BJ (cell line): ENCODE measurements around the gene LOXHD1. TPM values are rescaled to one million over a fixed set of nuclear protein-coding genes. Genes with fewer than 3 reads are reported as not detected.

Experiments
- CTCF ChIA-PET: fragments of 350-600 bp; formaldehyde crosslinking; extraction: SDS; loops from one replicate; lab custom pipeline; 2021; ENCODE audit warnings: antibody characterized with exemption, inconsistent platforms; lab: Yijun Ruan, JAX
- POLR2A ChIA-PET: fragments of 300-600 bp; sonication (Branson Sonifier 250); formaldehyde crosslinking; extraction: SDS; loops from one replicate; lab custom pipeline; 2021; ENCODE audit warnings: antibody characterized with exemption; lab: Charles Lee
- DNase-seq: peaks from one replicate; pipeline ENCODE4 v3.0.0-alpha.2; 2011; ENCODE audit warnings: low read depth
- H3K27me3 ChIP-seq: 2 replicates; pipeline ENCODE4 v1.6.0; 2011; ENCODE audit warnings: low read length; ENCODE audit not compliant: control insufficient read depth, insufficient read depth
- H3K36me3 ChIP-seq: 2 replicates; pipeline ENCODE4 v1.5.1; 2011; ENCODE audit warnings: low read length; ENCODE audit not compliant: control insufficient read depth, insufficient read depth
- H3K4me3 ChIP-seq: 2 replicates; pipeline ENCODE4 v1.5.1; 2011; ENCODE audit warnings: low read depth, mild to moderate bottlenecking, control low read depth, low read length
- polyA plus RNA-seq: library from polyadenylated mRNA; depleted of rRNA; stranded (reverse); fragments of >200 nt; gene quantifications from 2 replicates; pipeline ENCODE4 v1.2.3, GENCODE V29; 2011
- TF ChIP-seq, protein P1 (sequence below): IDR thresholded peaks from 2 replicates; pipeline ENCODE4 v1.5.1; 2011; ENCODE audit warnings: low read depth, mild to moderate bottlenecking, control low read depth, inconsistent platforms, low read length, moderate library complexity; ENCODE audit not compliant: insufficient read depth

Gene LOXHD1
- polyA plus RNA-seq, 1 experiment = not detected

DNA sequence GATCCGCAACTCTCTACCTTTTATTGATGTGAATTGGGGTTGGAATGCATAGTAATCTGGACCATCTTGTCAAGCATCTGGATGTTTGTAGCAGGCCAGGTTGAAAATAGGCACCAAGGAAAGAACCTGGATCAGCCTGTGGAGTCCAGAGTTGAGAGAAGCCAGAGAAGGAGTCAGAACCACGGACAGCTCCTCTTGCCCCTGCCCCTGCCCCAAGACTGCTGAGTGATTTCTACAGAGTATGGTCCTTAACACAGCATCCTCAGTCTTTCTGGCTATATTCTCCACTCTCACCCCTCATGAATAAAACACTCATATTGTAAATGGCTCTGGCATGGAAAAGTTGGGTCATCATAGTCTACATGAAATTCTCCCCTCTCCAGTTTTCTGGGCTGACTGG is 154.6 kb downstream of the LOXHD1 start:
- DNase-seq = no peak
- Histone ChIP-seq H3K27me3 (no peaks in the 10 kb centered on the region), H3K4me3 (no peak overlapping the region), H3K36me3 (no peaks in the 10 kb centered on the region)
- POLR2A ChIA-PET = no interaction called here
- CTCF ChIA-PET = no interaction called here
- TF ChIP-seq, protein P1, sequence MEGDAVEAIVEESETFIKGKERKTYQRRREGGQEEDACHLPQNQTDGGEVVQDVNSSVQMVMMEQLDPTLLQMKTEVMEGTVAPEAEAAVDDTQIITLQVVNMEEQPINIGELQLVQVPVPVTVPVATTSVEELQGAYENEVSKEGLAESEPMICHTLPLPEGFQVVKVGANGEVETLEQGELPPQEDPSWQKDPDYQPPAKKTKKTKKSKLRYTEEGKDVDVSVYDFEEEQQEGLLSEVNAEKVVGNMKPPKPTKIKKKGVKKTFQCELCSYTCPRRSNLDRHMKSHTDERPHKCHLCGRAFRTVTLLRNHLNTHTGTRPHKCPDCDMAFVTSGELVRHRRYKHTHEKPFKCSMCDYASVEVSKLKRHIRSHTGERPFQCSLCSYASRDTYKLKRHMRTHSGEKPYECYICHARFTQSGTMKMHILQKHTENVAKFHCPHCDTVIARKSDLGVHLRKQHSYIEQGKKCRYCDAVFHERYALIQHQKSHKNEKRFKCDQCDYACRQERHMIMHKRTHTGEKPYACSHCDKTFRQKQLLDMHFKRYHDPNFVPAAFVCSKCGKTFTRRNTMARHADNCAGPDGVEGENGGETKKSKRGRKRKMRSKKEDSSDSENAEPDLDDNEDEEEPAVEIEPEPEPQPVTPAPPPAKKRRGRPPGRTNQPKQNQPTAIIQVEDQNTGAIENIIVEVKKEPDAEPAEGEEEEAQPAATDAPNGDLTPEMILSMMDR = no peak

DNA sequence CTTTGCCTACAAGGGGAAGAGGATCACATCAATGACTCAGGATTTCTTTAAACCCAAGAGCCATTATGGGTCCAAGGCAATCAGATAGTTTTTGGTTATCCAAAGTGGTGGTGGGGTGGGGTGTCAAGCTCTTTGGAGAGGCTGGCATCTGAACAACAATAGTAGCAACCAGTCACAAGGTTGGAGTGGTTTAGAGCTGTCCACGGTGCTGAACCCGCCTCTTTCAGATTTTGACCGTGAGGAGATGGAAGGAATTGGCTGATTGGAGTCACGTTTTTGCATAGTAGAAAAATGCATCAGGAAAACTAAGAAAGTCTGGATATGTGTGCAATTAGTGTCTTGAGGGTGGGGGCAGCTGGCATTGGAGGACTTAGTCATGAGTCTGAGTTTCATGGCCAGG is 159.9 kb downstream of the LOXHD1 start:
- TF ChIP-seq, protein P1 = no peak
- ChIA-PET CTCF (interaction anchor here (0.6 kb wide), 1 partner anchor 19 kb away, joined by 4 read pairs; no protein-coding TSS in a partner anchor), POLR2A (no interaction called here)
- Histone ChIP-seq H3K4me3 (no peak overlapping the region), H3K27me3 (no peaks in the 10 kb centered on the region), H3K36me3 (no peaks in the 10 kb centered on the region)
- no peak for DNase-seq

DNA sequence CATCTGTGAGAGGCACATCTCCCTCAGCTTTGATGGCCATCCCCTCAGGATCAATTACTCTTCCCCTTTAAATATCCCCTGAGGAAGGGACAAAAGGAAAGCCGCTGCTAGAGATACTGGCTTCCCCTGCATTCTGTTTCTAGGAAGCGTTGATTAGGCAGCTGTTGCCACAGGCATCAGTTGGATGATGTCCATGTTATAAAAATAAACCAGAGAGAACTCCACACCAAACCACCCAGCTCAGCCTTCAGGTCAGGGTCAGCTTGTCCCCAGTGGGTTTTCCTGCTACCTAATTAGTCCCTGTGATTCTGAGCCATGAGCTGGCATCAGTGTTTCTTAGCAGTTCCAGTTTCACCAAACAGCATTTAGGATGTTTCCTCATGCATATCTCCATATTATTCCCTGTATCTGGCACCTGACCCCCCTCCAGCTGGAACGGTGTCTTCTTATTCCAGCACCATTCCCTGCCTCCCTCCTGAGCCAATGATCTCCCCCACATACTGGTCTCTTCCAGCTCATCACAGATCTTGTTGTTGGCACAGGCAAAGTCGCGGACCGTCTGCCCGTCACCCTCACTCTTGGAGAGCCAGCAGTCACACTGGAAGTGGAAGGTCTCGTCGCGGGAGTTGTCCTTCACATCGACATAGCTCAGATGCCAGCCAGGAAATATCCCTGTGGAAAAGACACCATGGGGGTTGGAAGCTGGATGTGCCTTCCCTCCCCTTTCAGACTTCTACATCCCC is 168.4 kb downstream of the LOXHD1 start:
- DNase-seq = no peak
- ChIA-PET CTCF (interaction anchor here (0.7 to 1.5 kb wide), 4 partner anchors 10 to 315 kb away, joined by 3 to 4 read pairs (median 4); a partner anchor contains a TSS), POLR2A (no interaction called here)
- H3K36me3 ChIP-seq = no peaks in the 10 kb centered on the region
- H3K27me3 ChIP-seq = peaks cover 3% of the 10 kb centered on the region
- TF ChIP-seq, protein P1 = no peak
- H3K4me3 ChIP-seq = no peak overlapping the region

DNA sequence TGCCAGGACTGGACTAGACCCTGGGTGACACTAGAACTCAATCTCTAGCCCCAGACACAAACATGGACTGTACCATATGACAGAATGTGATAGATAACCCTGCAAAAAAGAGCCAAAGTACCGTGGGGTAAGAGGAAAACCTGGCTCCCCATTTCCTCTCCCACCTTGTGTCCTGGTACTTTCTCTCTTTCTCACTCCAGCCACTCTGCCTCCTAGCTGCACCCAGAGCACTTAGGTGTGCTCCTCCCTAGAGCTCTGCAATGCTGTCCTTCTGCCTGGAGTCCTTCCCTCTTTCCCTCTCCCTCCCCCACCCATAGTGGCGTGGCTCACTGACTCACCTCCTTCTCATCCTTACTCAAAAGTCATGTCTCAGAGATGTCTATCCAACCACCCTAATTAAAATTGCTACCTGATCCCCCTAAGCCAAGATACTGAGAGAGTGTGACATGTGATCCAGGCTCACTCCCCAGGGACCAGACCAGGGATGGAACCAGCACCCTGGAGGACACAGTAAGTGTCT is 171.3 kb downstream of the LOXHD1 start:
- CTCF ChIA-PET = interaction anchor here (1.0 kb wide), 1 partner anchor 312 kb away, joined by 3 read pairs; a partner anchor contains a TSS
- no peak for DNase-seq
- TF ChIP-seq, protein P1 = no peak
- H3K27me3 ChIP-seq = peaks cover 9% of the 10 kb centered on the region
- no peaks in the 10 kb centered on the region for H3K36me3 ChIP-seq
- no peak overlapping the region for H3K4me3 ChIP-seq
- POLR2A ChIA-PET = no interaction called here

DNA sequence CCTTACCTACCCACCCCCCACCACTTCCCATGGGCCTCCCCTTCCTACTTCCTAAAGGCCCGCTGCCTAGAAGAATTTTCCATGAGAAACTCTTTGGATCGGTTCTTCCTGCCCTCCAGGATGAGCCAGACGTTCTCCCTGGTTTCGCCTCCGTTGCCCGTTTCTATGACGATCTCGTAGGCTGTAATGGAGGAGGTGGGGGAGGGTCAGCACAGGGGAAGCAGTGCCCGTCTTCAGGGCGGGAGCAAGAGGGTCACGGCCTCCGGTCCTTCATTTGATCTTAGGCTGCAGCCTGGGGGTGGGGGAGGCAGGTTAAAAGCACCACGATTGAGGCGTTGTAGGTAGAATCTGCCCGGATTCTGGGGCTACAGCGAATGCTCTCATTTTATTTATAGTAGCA is 172.0 kb downstream of the LOXHD1 start:
- POLR2A ChIA-PET = no interaction called here
- Histone ChIP-seq H3K4me3 (no peak overlapping the region), H3K36me3 (no peaks in the 10 kb centered on the region), H3K27me3 (peaks cover 9% of the 10 kb centered on the region)
- CTCF ChIA-PET = no interaction called here
- TF ChIP-seq, protein P1 = no peak
- DNase-seq = no peak
